GM19328 (cell line): ENCODE results near the gene NDUFS3.
A peak's percentile ranks its signal among the peaks of the same experiment; 100 is the strongest.

ENCODE experiments used
- ATAC-seq: cut with Tn5 transposase; IDR thresholded peaks from one replicate; pipeline ENCODE4 v1.9.1; 2021; ENCODE audit warnings: mild to moderate bottlenecking, moderate library complexity; ENCODE audit not compliant: unreplicated experiment

NDUFS3 gene

DNA sequence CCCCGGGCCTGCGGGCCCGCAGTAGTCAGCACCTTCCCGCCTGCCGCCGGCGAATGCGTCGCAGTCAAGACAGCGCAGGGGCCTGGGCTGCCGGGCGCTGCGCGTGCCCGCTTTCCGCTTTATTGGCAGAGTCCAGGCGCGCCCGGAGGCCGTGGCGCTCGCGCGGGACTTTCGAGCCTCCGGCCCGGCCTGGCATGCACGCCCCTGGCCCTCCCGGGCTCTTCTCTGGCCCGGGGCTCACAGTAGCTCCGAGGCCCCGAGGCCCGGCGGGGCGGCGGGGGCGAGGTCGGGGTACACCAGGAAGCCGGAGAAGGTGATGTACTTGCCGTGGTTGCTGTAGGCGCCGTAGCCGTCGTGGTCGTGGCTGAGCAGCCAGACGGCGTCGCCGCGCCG lies 10.7 kb downstream of the NDUFS3 start:
- no peak for ATAC-seq

DNA sequence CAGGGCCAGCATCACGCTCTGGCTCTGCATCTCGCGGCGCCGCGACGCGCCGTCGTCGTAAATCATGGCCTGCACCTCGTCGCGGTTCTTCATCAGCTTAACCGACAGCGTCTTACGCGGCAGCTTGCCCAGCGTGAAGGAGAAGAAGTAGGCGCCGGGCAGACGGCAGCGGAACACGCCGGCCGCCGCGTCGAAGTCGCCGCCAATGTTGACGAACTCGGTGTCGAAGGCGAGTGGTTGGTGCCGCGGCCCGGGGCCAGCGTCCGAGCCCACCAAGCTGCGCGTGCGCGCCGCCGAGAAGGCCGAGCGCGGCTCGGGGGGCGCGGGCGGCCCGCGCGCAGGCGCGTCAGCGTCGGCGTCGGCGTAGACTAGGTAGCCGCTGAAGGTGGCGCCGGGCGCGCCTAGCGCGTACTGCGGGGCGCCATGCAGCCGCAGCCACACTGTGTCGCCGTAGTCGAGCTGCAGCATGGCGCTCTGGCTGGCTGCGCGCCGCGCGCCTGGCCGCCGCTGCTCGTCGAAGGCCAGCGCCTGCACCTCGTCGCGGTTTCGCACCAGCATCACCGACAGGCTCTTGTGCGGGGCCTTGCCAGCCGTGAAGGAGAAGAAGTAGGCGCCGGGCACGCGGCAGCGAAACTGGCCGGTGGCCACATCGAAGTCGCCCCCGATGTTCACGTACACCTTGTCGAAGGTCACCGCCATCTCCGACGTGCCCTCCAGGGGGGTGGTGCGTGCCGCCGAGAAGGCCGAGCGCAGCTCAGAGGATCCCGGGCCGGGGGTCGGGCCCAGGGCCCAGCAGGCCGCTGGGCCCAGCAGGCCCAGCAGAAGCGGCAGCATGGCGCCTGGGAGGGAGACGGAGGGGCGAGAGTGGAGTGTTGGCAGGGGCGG lies 11.3 kb downstream of the NDUFS3 start:
- no peak for ATAC-seq

DNA sequence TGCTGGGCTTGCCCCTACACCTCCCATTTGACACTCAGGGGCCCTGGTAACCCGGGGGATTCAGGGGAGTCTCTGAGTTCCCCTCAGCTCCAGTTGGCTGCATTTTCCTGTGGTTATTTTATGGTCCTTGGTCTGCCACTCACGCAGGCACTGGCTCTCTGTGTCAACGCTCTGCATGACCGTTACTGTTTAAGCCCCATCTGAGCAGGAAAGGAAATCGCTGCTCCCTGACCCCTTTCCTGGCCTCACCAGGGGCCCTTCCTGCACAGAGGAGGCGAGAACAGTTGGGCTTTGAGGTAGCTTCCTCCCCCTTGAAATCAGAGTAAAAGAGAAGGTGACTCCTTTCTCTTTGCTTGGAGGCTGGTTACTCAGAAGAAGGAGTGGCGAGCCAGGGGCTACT lies 12.9 kb downstream of the NDUFS3 start:
- no peak for ATAC-seq

DNA sequence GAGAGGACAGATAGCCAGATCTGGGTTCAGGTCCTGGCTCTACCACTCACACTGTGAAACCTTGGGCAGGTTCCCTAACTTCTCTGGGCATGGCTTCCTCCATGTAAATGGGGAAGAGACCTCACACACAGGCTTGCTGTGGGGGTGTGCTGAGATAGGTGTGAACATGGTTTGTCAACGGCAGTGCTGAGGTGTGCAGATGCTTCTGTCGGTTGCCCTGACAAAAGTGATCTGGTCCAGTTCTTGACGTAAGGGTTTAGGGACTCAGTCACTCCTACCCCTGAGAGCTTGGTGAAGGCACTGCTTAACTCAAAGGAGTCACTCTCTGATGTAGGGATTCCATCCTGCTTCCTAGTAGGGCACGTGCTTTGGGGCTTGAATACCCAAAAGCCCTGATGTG lies 13.4 kb downstream of the NDUFS3 start:
- ATAC-seq = no peak

DNA sequence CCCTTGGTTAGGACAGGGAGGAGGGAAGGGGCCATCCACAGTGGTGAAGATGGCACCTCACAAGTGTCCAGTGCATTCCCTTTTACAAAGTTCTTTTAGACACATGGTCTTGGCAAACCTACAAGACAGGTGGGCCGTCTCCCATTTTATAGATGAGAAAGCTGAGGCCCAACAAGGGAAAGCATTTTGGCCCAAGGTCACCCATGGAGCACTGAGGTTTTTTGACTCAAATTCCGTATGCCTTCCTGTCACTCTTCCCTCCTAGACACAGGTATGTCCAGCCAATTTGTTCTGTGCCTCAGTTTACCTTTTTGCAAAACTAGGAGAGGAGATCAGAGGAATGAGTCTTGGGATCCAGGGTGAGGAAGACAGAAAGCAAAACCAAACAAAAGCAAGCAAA lies 14.1 kb downstream of the NDUFS3 start:
- no peak for ATAC-seq

DNA sequence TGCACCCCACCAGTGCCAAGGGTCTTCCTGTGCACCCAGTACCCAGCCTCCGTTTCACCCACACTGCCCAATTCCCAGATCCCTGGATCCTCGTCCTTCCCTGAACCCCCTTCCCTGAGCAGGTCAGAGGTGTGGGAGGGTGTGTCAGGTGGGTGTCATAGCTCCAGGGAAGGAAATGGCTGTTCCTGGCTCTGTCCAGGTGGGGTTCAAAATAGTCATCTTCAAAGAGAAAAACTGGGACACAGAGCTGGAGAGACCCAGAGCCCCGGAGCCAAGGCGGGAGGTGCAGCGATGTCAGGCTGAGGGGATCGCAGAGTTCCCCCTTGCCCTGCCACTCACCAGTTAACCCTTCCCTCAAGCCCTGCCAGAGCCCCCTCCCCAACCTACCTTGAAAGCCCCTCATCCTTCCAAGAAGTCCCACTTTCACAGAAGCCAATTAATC lies 14.6 kb downstream of the NDUFS3 start:
- ATAC-seq = no peak

DNA sequence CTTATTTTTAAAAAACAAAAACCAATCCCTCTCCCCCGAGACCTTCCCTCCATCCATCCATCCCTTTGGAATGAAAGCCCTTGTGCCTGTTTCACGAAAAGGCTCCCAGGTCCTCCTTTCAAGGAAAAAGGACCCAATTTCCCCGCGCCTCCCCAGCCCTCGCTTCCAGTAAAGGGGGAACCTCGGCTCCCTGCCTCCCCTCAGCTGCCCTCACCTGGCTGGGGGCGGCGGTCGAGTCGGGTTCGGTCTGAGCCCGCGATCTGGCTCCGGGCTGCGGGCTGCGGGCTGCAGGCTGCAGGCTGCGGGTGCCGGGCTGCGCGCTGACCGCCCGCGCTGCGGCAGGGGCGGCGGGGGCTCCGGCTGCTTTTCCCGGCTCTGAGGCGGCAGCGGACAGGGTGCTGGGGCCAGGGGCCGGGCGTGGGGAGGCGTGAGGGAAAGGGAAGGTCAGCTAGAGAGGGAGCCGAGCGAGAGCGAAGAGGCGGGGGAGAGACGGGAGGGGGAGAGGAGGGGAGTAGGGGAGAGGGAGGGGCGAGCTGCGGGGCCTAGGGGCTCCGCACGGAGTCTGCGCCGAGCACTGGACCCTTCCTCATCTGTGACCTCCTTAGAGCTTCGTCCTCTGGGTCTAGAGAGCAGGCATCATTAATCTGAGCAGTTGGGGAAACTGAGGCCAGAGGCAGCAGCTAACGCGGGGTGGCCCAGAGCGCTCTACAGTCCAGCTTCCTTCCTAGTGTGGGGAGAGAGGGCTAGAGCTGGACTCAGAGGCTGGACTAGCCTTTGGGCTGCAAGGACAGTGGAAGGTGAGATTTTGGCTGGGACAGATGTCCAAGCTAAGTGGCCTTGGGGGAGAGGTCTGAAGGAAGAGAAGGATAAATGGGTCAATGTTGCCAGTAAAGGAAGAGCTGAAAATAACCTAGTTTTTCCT lies 15.3 kb downstream of the NDUFS3 start, which contains the start of gene C1QTNF4:
C1QTNF4 (minus strand) TSS at position 478 of the 922 bp plus-strand sequence. CDS start 3,601 bp downstream, outside the sequence.
- no peak for ATAC-seq

DNA sequence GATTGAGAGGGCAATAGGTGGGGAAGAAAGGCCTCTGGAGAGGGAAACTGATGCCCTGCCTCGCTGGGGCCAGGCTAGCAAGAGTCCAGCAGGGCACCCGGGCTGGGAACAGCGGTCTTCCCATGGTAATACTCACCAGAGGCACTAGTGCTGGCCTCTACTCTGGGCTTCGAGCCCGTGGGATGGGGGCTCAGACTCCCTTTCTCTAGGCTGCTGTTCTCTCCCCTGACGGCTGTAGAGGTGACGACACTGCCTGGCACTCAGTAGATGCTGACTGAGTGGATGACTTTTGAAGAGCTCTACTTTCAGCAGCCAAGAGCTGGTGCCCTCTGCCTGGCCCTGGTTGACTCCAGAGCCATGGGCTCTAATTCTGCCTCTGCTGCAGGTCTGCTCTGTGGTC lies 16.2 kb downstream of the NDUFS3 start:
- no peak for ATAC-seq

DNA sequence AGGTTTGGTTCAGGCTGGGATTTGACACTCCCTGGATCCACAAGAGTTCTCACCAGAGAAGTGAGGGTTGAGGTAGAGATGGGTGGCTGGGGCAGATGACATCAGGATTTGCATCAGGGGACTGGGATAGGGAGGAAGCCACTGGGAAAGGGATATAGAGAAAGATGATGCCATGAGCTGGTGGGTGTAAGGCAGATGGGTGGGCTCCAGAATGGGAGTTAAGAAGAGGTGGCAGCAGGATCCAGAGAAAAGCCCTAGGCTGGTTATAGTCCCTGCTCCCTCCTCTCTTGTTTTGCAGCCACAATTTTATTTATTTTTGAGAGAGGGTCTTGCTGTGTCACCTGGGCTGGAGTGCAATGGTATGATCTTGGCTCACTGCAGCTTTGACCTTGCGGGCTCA lies 17.1 kb downstream of the NDUFS3 start:
- ATAC-seq = no peak

DNA sequence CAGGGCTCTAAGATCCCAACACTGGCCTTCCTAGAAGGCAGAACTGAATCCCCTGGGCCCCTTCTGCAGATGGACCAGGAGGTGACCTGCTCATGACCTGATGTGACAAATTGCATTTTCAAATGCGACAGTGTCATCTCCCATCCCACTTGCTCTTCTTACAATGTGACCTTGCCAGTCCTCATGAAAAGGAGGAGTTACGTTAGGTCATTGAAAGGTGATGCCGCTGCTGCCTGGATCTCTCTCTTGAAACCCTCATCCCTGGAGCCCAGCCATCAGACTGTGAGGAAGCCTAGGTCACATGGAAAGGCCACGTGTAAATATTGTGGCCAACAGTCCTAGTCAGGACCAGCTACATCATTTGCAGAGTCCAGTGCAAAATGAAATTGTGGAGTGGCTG lies 21.0 kb downstream of the NDUFS3 start:
- ATAC-seq = no peak

DNA sequence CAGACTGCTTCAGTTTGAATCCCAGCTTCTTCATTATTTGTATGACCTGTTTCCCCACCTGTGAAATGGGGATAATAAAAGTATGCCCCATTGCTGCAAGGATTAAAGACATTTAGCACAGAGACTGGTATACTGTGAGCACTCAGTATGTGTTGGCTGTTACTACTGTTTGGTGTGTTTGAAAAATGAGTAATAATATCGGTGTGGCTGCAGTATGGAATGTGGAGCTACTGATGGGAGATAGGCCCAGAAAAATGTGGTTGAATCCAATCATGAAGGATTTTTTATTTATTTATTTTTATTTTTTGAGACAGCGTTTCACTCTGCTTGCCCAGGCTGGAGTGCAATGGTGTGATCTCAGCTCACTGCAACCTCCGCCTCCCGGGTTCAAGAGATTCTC lies 24.4 kb downstream of the NDUFS3 start:
- ATAC-seq = no peak

DNA sequence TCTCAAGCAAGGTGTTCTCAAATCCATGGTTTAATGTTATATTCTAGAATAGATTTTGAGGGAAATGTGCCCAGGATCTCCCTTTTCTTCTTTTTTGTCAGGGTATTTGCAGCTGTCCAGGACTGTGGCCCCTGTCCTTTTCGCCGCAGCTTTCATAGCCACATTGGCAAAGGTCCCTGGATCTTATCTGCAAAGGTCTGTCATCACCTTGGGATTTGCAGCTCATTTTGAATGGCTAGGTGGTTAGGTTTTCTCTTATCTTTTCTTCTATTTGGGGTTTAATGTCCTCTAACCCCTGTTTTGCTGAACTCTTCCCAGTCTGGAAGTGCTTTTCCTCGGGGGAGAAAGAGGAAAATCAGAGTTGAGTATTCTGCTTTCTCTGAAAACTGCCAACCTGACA lies 27.0 kb downstream of the NDUFS3 start:
- ATAC-seq = no peak

DNA sequence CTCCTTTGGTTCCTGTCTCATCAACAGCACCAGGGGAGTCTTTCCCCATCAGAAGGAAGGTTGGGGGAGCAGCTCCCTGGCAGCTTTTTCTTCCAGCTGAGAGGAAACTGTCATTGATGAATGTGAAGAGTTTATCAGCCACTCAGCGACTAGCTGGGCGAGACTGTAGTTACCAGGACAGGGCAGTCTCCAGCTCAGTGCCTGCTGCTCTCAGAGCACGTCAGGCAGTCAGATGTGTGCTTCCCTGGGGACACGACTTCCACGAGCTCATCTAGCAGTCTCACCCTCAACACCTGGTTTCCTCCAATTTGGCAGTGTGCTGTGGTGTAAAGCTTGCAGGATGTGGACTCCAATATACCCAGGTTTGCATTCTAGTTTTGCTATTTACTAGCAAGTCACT lies 27.9 kb downstream of the NDUFS3 start:
- no peak for ATAC-seq

DNA sequence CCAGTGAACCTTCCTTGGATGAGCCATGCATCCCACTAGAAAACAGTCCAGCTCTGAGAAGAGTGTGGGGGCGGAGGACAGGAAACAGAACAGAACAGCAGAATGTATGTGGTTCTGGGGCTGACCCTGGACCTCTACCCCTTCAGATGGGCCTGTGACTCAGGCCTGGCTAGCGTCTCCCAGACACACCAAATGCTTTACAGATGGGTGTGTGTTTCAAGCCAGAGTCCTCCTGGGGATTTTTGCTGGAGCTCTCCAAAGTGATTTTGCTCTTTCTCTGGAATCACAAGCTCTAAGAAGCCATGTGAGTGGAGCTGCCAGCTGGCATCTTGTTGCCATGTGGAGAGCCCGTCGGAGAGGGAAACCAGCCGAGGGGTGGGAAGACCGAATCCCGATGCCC lies 28.5 kb downstream of the NDUFS3 start:
- no peak for ATAC-seq

DNA sequence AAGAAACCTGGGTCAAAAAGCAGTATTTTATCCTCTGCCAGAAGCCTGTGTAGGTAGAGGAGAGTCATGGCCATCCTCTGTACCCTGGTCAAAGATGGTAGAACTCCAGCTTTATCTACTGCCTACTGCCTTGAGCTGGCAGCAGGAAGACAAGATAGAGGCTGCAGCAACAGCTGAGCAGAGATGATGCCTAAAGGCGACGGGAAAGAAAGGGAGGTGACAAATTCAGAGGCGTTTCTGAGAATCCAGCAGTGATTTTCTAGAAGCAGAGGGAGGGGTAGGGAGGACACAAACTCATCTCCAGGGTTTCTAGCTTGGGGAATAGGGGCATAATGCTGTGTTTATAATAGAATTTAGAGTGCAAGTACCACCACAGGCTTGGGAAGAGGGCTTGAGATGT lies 30.8 kb downstream of the NDUFS3 start:
- no peak for ATAC-seq

DNA sequence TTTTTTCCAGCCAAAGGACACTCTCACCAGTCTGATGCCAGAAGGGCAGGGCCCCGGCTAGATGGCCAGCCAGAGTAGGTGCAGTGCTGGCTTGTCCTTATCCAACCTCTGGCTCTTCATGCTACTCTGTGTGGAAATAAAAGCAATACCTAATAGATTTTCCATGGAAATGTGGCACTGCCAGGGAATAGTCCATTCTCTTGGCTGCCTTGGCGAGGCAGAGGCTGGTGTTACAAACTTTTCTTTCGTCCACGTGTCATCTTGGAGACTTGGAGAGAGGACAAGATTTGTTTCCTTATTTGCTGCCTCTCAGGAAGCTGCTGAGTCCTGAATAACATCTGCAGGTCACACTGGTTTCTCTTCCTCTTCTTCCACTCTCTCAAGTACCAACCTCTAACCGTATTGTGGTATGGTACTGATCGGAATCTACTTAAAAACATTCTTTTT lies 32.5 kb downstream of the NDUFS3 start:
- ATAC-seq = peak; percentile 68

DNA sequence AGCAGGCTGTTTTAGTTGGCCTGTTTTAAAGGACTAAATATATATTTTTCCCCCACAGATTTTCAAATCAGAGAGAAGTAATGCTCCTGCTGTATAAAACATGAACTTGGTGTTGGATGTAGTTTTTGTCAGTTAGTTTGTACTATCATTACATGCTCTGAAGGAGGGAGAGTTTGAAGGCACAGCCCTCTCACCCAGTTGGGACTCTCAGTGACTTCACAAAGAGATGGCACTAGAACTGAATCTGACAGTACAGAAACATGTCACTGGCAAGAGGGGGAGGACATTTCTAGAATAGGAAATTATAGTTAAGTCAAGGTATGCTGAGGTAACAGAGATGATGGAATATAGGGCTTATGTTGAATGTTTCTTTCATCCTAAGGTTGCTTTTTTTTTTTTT lies 36.4 kb downstream of the NDUFS3 start:
- ATAC-seq = no peak

DNA sequence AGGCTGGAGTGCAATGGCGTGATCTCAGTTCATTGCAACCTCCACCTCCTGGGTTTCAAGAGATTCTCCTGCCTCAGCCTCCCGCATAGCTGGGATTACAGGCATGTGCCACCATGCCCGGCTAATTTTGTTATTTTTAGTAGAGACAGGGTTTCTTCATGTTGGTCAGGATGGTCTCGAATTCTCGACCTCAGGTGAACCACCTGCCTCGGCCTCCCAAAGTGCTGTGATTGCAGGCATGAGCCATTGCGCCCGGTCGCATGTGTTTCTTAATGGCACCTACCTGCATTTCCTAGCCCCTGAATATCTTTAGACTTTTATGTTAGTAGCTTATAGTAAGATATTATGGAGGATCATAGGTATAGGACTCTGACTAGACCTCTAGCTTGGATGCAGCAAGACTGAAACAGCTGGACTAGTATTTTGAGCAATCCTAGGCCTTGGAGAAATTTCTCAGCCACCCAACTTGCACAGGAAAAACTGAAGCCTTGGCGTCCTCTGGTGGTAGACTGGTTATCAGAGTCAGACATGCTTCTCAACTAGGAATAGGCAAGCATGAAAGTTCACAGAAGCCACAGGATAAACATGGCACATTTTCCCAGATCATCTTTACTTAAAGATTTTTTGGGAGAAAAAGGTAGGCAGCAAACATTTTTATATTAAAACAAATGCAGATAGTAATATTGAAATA lies 38.0 kb downstream of the NDUFS3 start:
- ATAC-seq = no peak

DNA sequence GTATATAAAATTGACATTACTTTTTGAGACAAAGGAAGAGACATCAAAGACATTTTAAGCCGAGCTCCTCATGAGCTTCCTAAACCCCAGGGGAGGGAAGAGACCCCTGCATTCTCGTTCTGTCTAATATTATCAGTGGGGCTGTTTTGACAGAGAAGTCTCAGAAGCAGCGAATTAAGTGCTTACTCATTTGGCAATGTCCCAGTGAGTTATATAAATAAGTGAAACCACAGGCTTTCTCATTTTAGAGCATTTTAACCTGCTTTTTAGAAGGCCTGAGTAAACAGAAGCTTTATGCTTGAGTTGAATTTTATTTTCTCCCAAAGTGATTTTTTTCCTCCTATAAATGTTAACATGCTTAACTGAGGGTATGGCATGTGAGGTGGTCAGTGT lies 38.5 kb downstream of the NDUFS3 start:
- no peak for ATAC-seq

DNA sequence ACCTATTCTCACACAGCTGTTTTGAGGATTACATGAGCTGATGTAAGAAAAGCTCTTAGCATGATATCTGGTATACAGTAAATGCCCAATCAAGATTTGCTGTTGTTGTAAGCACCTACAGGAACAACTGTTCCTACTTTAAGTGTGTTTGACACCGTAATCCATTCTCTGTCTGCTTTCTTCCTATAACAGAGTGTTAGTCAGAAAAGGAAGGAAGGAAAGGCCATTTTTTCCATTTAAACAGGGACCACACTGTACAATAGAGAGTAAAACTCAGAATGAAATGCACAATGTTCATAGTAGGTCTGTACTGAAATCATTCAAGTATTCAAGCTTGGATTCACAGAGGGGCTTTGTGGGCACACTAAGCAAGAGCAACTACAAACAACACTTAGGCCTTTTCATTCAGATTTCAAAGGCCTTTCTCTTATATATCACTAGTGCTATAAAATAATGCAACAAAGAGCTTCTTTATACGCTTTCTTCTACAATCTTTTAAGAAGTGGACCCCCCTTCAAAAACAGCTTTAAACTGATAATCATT lies 42.0 kb downstream of the NDUFS3 start:
- ATAC-seq = no peak

DNA sequence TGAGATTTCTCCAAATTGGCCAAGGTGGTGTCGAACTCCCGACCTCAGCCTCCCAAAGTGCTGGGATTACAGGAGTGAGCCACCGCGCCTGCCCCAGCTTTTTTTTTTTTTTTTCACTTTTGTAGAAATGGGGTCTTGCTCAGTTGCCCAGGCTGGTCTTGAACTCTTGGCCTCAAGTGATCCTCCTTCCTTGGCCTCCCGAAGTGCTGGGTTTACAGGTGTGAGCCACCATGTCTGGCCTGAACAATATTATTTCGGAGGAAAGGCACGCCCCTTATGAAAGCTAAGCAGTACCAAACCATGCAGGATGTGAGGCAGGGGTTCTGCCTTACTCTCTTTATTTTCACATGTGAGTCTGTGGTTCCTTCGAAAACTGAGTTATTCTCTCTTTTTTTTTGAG lies 47.4 kb downstream of the NDUFS3 start:
- no peak for ATAC-seq
